Ramos (cell line): ENCODE data around the gene CLASP1.
"Not testable (repeated sequence)": the region's sequence is repeated elsewhere in the genome, so short reads cannot be mapped to it uniquely, and the experiment has no call there.

Experiments used
- in situ Hi-C: fragments of 300-500 bp; cut with MboI; formaldehyde crosslinking; loops from one replicate; pipeline ENCODE4 v1.14.3; 2022; ENCODE audit warnings: low sequenced_read_pairs; ENCODE audit not compliant: unreplicated experiment

Gene CLASP1

GRCh38 chr2:121588357-121588756 lies 60.9 kb downstream of the CLASP1 start:
- in situ Hi-C loops = no loop called here

GRCh38 chr2:121587131-121587530 lies 62.1 kb downstream of the CLASP1 start:
- in situ Hi-C loops = no loop called here

- in situ Hi-C loops = no loop called here
Observed at GRCh38 chr2:121584741-121585140, 64.5 kb downstream of the CLASP1 start.

- in situ Hi-C loops = no loop called here
Observed at GRCh38 chr2:121583555-121583954, 65.7 kb downstream of the CLASP1 start.

- in situ Hi-C loops = no loop called here
Observed at GRCh38 chr2:121582272-121582671, 67.0 kb downstream of the CLASP1 start.

GRCh38 chr2:121579309-121579708 lies 70.0 kb downstream of the CLASP1 start:
- in situ Hi-C loops = no loop called here

GRCh38 chr2:121577381-121577780 lies 71.9 kb downstream of the CLASP1 start:
- in situ Hi-C loops = no loop called here

- in situ Hi-C loops = no loop called here
Observed at GRCh38 chr2:121576263-121576662, 73.0 kb downstream of the CLASP1 start.

- in situ Hi-C loops = no loop called here
Observed at GRCh38 chr2:121575800-121576199, 73.5 kb downstream of the CLASP1 start.

- in situ Hi-C loops = no loop called here
Observed at GRCh38 chr2:121570667-121571055, 78.6 kb downstream of the CLASP1 start.

- in situ Hi-C loops = no loop called here
Observed at GRCh38 chr2:121570036-121570666, 79.1 kb downstream of the CLASP1 start.

- in situ Hi-C loops = no loop called here
Observed at GRCh38 chr2:121567957-121568409, 81.3 kb downstream of the CLASP1 start.

- in situ Hi-C loops = no loop called here
Observed at GRCh38 chr2:121567452-121567851, 81.8 kb downstream of the CLASP1 start.

- in situ Hi-C loops = no loop called here
Observed at GRCh38 chr2:121565389-121566250, 83.6 kb downstream of the CLASP1 start.

- in situ Hi-C loops = no loop called here
Observed at GRCh38 chr2:121564905-121565304, 84.4 kb downstream of the CLASP1 start.

GRCh38 chr2:121563754-121564153 lies 85.5 kb downstream of the CLASP1 start:
- in situ Hi-C loops = not testable (repeated sequence)

GRCh38 chr2:121562269-121563176 lies 86.7 kb downstream of the CLASP1 start:
- in situ Hi-C loops = no loop called here

GRCh38 chr2:121561617-121562268 lies 87.5 kb downstream of the CLASP1 start:
- in situ Hi-C loops = no loop called here

GRCh38 chr2:121558329-121558728 lies 90.9 kb downstream of the CLASP1 start:
- in situ Hi-C loops = no loop called here

- in situ Hi-C loops = no loop called here
Observed at GRCh38 chr2:121555008-121555407, 94.3 kb downstream of the CLASP1 start.
